SH-SY5Y (cell line): ENCODE results near the gene AGAP1.

Experiments
- GATA2 ChIP-seq: IDR thresholded peaks from 2 replicates; pipeline ENCODE4 v1.6.1; 2011; ENCODE audit warnings: mild to moderate bottlenecking, low read depth, low read length
- GATA3 ChIP-seq: IDR thresholded peaks from 2 replicates; pipeline ENCODE4 v1.6.1; 2011; ENCODE audit warnings: low read depth, mild to moderate bottlenecking, low read length, moderate library complexity

DNA sequence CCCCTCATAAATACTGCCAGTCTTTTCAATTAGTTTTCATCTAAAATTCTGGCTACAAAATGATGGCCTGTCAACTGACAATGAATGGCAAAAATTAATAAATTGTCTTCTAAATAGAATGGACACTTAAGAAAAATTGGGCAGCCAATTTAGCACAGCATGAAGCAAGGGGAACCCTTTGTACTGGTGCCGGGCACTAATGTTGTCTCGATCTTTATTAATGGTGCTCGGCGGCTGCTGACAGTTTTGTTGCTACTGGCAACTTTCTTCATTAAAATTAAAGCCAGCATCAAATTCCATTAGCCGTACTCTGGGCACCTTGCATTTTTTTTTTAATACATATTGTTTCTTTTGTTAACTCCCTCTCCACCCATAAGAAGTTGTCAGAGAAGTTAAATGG, 365.0 kb downstream of the AGAP1 start:
- TF ChIP-seq GATA2 (no peak), GATA3 (no peak)
